ENCODE results near the gene LRAT.

DNA sequence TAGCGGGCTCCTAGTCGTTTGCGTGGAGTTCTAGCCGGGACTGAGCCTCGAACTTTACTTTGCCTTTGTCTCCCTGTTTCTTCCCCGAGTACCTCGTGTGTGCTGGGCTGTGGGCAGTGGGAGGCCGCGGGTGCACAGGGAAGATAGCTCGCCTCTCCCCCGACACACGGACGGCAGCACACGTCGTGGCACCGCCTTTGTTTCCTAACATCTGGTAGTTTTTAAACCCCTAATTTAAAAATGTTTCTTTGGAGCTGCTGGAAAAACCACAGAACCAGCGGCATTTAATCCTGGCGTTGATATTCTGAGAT is 38.1 kb downstream of the LRAT start:
- TF ChIP-seq CTCF (conservative IDR thresholded peaks at IDR 0.05) (no peak), ZFX (IDR thresholded peaks at IDR 0.05) (no peak)
